Mesendoderm (in vitro differentiated cells): Measurements from ENCODE around the gene BABAM2.

Source experiments
- DNase-seq: peaks from one replicate; pipeline ENCODE4 v3.0.0; 2013
- H2AK5ac ChIP-seq: 2 replicates; pipeline ENCODE4 v1.6.1; 2013; ENCODE audit warnings: low read length, inconsistent platforms
- H2BK120ac ChIP-seq: 2 replicates; pipeline ENCODE4 v1.6.1; 2013; ENCODE audit warnings: low read depth, mild to moderate bottlenecking, low read length, moderate library complexity, mixed read lengths
- H2BK15ac ChIP-seq: replicated peaks from 2 replicates; pipeline ENCODE4 v1.6.1; 2013; ENCODE audit warnings: low read depth, mild to moderate bottlenecking, moderate library complexity
- H2BK5ac ChIP-seq: 2 replicates; pipeline ENCODE4 v1.6.1; 2013; ENCODE audit warnings: low read length, inconsistent platforms
- H3K18ac ChIP-seq: 2 replicates; pipeline ENCODE4 v1.6.1; 2013; ENCODE audit warnings: mild to moderate bottlenecking, low read length, mixed read lengths
- H3K23ac ChIP-seq: one replicate; pipeline ENCODE4 v1.6.1; 2013; ENCODE audit warnings: low read length
- H3K27ac ChIP-seq: 2 replicates; pipeline ENCODE4 v1.5.1; 2013; ENCODE audit warnings: low read depth, mild to moderate bottlenecking, inconsistent platforms, low read length, moderate library complexity
- H3K27me3 ChIP-seq: 2 replicates; pipeline ENCODE4 v1.6.1; 2013; ENCODE audit warnings: low read length, control low read depth, mild to moderate bottlenecking, inconsistent platforms; ENCODE audit not compliant: insufficient read depth, poor library complexity
- H3K36me3 ChIP-seq: 2 replicates; pipeline ENCODE4 v1.6.1; 2013; ENCODE audit warnings: low read length, inconsistent platforms; ENCODE audit not compliant: control insufficient read depth, insufficient read depth
- H3K4ac ChIP-seq: one replicate; pipeline ENCODE4 v1.6.1; 2013; ENCODE audit warnings: low read depth, mild to moderate bottlenecking, low read length, moderate library complexity
- H3K4me1 ChIP-seq: 2 replicates; pipeline ENCODE4 v1.6.1; 2013; ENCODE audit warnings: low read depth, low read length, inconsistent platforms; ENCODE audit not compliant: control insufficient read depth
- H3K4me2 ChIP-seq: 2 replicates; pipeline ENCODE4 v1.6.1; 2013; ENCODE audit warnings: low read length
- H3K4me3 ChIP-seq: 2 replicates; pipeline ENCODE4 v1.5.1; 2013; ENCODE audit warnings: mild to moderate bottlenecking, low read length
- H3K56ac ChIP-seq: one replicate; pipeline ENCODE4 v1.6.1; 2013; ENCODE audit warnings: low read length
- H3K79me1 ChIP-seq: 2 replicates; pipeline ENCODE4 v1.6.1; 2013; ENCODE audit warnings: low read length, inconsistent platforms
- H3K79me2 ChIP-seq: 2 replicates; pipeline ENCODE4 v1.6.1; 2013; ENCODE audit warnings: mild to moderate bottlenecking, low read length; ENCODE audit not compliant: control insufficient read depth, insufficient read depth
- H3K9ac ChIP-seq: 2 replicates; pipeline ENCODE4 v1.6.1; 2013; ENCODE audit warnings: low read length, inconsistent platforms
- H4K5ac ChIP-seq: one replicate; pipeline ENCODE4 v1.6.1; 2013; ENCODE audit warnings: low read length
- H4K8ac ChIP-seq: one replicate; pipeline ENCODE4 v1.6.1; 2013; ENCODE audit warnings: low read depth, mild to moderate bottlenecking, control low read depth, low read length, moderate library complexity
- WGBS: extraction: QIAGEN DNeasy Blood & Tissue Kit; methylation state at CpG from one replicate; pipeline ENCODE4 v1.1.7; 2013; ENCODE audit warnings: low lambda C conversion rate, missing lambda C conversion rate; ENCODE audit not compliant: insufficient coverage; ENCODE audit errors: extremely low coverage; 5-methylcytosine and 5-hydroxymethylcytosine counted together

BABAM2 gene

DNA sequence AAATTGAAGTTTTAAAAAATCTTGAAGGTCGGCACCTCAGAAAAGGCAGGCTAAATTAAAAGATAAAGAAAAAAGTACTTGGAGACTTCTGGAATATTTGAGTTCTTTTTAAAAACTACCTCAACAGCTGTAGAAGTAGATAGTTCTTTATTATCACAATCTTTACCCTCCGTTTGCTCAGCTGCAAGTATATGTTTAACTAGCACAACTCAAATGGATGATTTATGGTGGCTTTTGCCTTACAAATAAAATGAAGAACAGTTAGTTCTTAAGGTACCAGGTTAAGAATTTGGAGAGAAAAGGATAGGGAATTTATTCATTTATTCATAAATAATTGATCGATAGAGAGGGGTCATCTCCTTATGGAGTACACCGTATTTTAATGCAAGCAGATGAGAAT lies 264.6 kb downstream of the BABAM2 start:
- Histone ChIP-seq H4K8ac (no peak overlapping the region), H3K23ac (no peak overlapping the region), H3K56ac (no peak overlapping the region), H3K36me3 (no peaks in the 10 kb centered on the region), H2BK120ac (no peak overlapping the region), H2BK15ac (no peak overlapping the region), H2AK5ac (no peak overlapping the region), H3K79me2 (no peaks in the 10 kb centered on the region), H3K4me3 (no peak overlapping the region), H3K27me3 (no peaks in the 10 kb centered on the region), H3K4ac (no peak overlapping the region), H4K5ac (no peak overlapping the region), H3K18ac (no peak overlapping the region), H3K4me1 (no peaks in the 10 kb centered on the region), H3K27ac (no peak overlapping the region), H3K4me2 (no peak overlapping the region), H3K79me1 (no peaks in the 10 kb centered on the region), H2BK5ac (no peak overlapping the region), H3K9ac (no peak overlapping the region)
- no peak for DNase-seq
- WGBS, result no CpG with 5 or more reads among the region's 4 CpGs

DNA sequence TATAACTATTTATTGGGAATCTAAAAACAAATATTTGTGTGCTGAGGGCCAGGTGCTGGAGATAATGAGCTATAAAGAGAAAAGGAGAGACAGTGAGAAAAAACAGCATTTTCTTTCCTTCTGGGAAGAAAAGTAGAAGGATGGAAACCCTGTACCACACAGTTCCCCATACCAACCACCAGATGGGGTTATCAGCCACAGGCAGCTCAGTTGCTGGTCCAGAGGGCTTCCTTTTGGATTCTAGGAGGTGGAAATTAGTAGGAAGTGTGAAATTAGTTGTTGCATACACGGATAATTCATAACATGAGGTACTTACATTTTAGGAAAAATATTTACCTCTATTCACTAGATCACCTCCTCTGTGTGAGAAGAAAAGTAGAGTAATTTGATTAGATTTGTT lies 265.1 kb downstream of the BABAM2 start:
- DNase-seq, result peak; percentile 64
- Histone ChIP-seq H3K4ac (no peak overlapping the region), H3K27me3 (no peaks in the 10 kb centered on the region), H4K5ac (no peak overlapping the region), H3K9ac (no peak overlapping the region), H2BK120ac (no peak overlapping the region), H3K23ac (no peak overlapping the region), H3K4me3 (no peak overlapping the region), H2BK5ac (no peak overlapping the region), H3K27ac (no peak overlapping the region), H3K79me1 (no peaks in the 10 kb centered on the region), H3K36me3 (no peaks in the 10 kb centered on the region), H3K18ac (no peak overlapping the region), H3K4me1 (no peaks in the 10 kb centered on the region), H3K56ac (no peak overlapping the region), H3K79me2 (no peaks in the 10 kb centered on the region), H2BK15ac (no peak overlapping the region), H4K8ac (no peak overlapping the region), H3K4me2 (no peak overlapping the region), H2AK5ac (no peak overlapping the region)
- WGBS, result no CpG with 5 or more reads among the region's 1 CpG

- Histone ChIP-seq H3K36me3 (no peaks in the 10 kb centered on the region), H3K4me3 (no peak overlapping the region), H2AK5ac (no peak overlapping the region), H3K4ac (no peak overlapping the region), H3K79me1 (no peaks in the 10 kb centered on the region), H3K27me3 (no peaks in the 10 kb centered on the region), H2BK15ac (no peak overlapping the region), H3K4me2 (no peak overlapping the region), H2BK120ac (no peak overlapping the region), H4K8ac (no peak overlapping the region), H3K79me2 (no peaks in the 10 kb centered on the region), H3K27ac (no peak overlapping the region), H2BK5ac (no peak overlapping the region), H3K23ac (no peak overlapping the region), H4K5ac (no peak overlapping the region), H3K18ac (no peak overlapping the region), H3K56ac (no peak overlapping the region), H3K4me1 (no peaks in the 10 kb centered on the region), H3K9ac (no peak overlapping the region)
- no peak for DNase-seq
- WGBS, result no CpG with 5 or more reads among the region's 2 CpGs
Measured at GRCh38 chr2:28158791-28159190, 268.3 kb downstream of the BABAM2 start.

- DNase-seq, result peak; percentile 8
- Histone ChIP-seq H3K23ac (no peak overlapping the region), H2AK5ac (no peak overlapping the region), H3K56ac (no peak overlapping the region), H3K4me3 (no peak overlapping the region), H3K79me2 (no peaks in the 10 kb centered on the region), H4K5ac (no peak overlapping the region), H3K4ac (no peak overlapping the region), H2BK5ac (no peak overlapping the region), H4K8ac (no peak overlapping the region), H3K36me3 (no peaks in the 10 kb centered on the region), H2BK120ac (no peak overlapping the region), H2BK15ac (no peak overlapping the region), H3K79me1 (no peaks in the 10 kb centered on the region), H3K4me2 (no peak overlapping the region), H3K4me1 (no peaks in the 10 kb centered on the region), H3K9ac (no peak overlapping the region), H3K18ac (no peak overlapping the region), H3K27ac (no peak overlapping the region), H3K27me3 (no peaks in the 10 kb centered on the region)
- WGBS, result no CpG with 5 or more reads among the region's 3 CpGs
Measured at GRCh38 chr2:28160986-28161425, 270.5 kb downstream of the BABAM2 start.

DNA sequence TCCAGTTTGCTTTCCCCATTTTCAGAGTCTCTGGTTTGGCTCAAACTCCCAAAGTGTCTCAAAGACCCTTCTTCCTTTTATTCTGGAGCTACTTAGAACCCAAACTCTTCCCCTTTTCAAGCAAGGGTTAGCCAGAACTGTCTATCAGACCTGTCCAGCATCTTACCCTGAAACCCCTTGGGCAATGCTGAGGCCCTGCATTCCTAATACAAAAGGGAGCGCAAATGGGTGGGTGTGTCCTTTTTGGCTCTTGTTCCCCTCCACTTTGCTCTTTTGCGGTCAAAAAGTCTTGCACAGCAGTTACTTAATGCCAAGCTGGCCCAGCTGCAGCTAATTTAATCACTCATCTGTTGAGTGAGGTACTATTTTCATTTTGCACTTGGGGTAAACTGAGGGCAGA lies 270.9 kb downstream of the BABAM2 start:
- H3K27ac ChIP-seq, result no peak overlapping the region
- no peak overlapping the region for H3K56ac ChIP-seq

DNA sequence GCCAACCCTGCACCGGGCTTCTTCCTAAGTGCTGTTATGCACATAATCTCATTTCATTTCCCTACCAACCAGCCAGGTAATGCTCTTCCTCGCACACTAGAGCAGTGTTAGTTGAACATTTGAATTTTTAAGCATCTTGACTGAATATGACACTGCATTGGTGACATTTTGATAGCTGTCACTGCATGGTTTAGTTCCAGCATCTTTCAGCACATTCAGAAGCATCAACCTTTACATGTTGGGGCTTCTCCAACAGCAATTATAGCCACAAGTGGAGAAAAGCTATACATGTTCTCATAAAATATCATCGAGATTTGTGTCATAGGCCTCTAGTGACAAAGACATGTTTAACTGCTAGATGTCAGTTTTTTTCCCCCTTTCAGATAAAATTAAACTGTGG lies 272.0 kb downstream of the BABAM2 start:
- Histone ChIP-seq H3K18ac (no peak overlapping the region), H3K27me3 (no peaks in the 10 kb centered on the region), H3K4me3 (no peak overlapping the region), H4K8ac (no peak overlapping the region), H2BK120ac (no peak overlapping the region), H3K56ac (no peak overlapping the region), H3K27ac (no peak overlapping the region), H3K23ac (no peak overlapping the region), H3K9ac (no peak overlapping the region), H3K36me3 (no peaks in the 10 kb centered on the region), H4K5ac (no peak overlapping the region), H2AK5ac (no peak overlapping the region), H3K4ac (no peak overlapping the region), H2BK15ac (no peak overlapping the region), H3K4me1 (peaks cover 2% of the 10 kb centered on the region), H3K4me2 (no peak overlapping the region), H3K79me1 (no peaks in the 10 kb centered on the region), H3K79me2 (no peaks in the 10 kb centered on the region), H2BK5ac (no peak overlapping the region)
- WGBS, result no CpG with 5 or more reads among the region's 3 CpGs
- DNase-seq, result no peak

More for the DNA sequence above, 270.9 kb downstream of the BABAM2 start:
- Histone ChIP-seq H2BK120ac (peak overlapping the region; percentile 54), H3K4me1 (peaks cover 2% of the 10 kb centered on the region), H3K36me3 (no peaks in the 10 kb centered on the region), H3K4me2 (no peak overlapping the region), H3K18ac (no peak overlapping the region), H3K23ac (no peak overlapping the region), H3K9ac (no peak overlapping the region), H3K27me3 (no peaks in the 10 kb centered on the region), H3K4me3 (no peak overlapping the region), H2BK5ac (no peak overlapping the region), H2AK5ac (no peak overlapping the region), H3K4ac (no peak overlapping the region), H4K5ac (no peak overlapping the region), H3K79me2 (no peaks in the 10 kb centered on the region), H4K8ac (no peak overlapping the region), H2BK15ac (no peak overlapping the region), H3K79me1 (no peaks in the 10 kb centered on the region)
- no peak for DNase-seq
- no CpG with 5 or more reads among the region's 2 CpGs for WGBS
